IMR-90 (cell line): Measurements from ENCODE around the gene SEH1L. TPM values are rescaled to one million over a fixed set of nuclear protein-coding genes. Genes with fewer than 3 reads are reported as not detected.

ENCODE experiments used
- ATAC-seq: fragments of 200-7000 bp; cut with Tn5 transposase; 2 replicates; pipeline ENCODE4 v1.9.1; 2020; ENCODE audit warnings: low read depth, mild to moderate bottlenecking, moderate library complexity
- BruUV-seq: library from RNA; stranded (reverse); fragments of 400-500 nt; replicated peaks from 2 replicates; lab custom pipeline; 2021; lab: Mats Ljungman, UMichigan
- CTCF ChIA-PET: fragments of 300-600 bp; formaldehyde crosslinking; extraction: SDS; loops from one replicate; lab custom pipeline; 2021; ENCODE audit warnings: antibody characterized with exemption; lab: Yijun Ruan, JAX
- POLR2A ChIA-PET: fragments of 300-600 bp; sonication (Branson Sonifier 250); formaldehyde crosslinking; loops from one replicate; lab custom pipeline; 2022; ENCODE audit warnings: antibody characterized with exemption; ENCODE audit not compliant: unreplicated experiment; lab: Charles Lee
- DNase-seq: peaks from one replicate; pipeline ENCODE4 v3.0.0; 2013
- H2AFZ ChIP-seq: replicated peaks from 2 replicates; pipeline ENCODE3; 2013; ENCODE audit warnings: low read length, mild to moderate bottlenecking; ENCODE audit not compliant: poor library complexity
- H2AK5ac ChIP-seq: 2 replicates; pipeline ENCODE4 v1.6.1; 2013; ENCODE audit warnings: low read depth, low read length, inconsistent platforms
- H2AK9ac ChIP-seq: replicated peaks from 2 replicates; pipeline ENCODE3; 2013; ENCODE audit warnings: mild to moderate bottlenecking, low read depth, low read length, moderate library complexity; ENCODE audit not compliant: poor library complexity
- H2BK120ac ChIP-seq: 2 replicates; pipeline ENCODE4 v1.6.1; 2013; ENCODE audit warnings: low read depth, low read length, inconsistent platforms
- H2BK15ac ChIP-seq: 3 replicates; pipeline ENCODE4 v1.6.1; 2013; ENCODE audit warnings: low read depth, low read length, inconsistent platforms
- H2BK20ac ChIP-seq: 2 replicates; pipeline ENCODE4 v1.6.1; 2013; ENCODE audit warnings: low read depth, mild to moderate bottlenecking, inconsistent platforms, low read length, moderate library complexity
- H2BK5ac ChIP-seq: 2 replicates; pipeline ENCODE4 v1.6.1; 2013; ENCODE audit warnings: mild to moderate bottlenecking, low read depth, low read length, inconsistent platforms; ENCODE audit not compliant: poor library complexity, severe bottlenecking
- H3K14ac ChIP-seq: replicated peaks from 2 replicates; pipeline ENCODE4 v1.6.1; 2013; ENCODE audit warnings: low read depth, low read length, inconsistent platforms
- H3K18ac ChIP-seq: 2 replicates; pipeline ENCODE4 v1.6.1; 2013; ENCODE audit warnings: low read depth, low read length, control low read depth
- H3K23ac ChIP-seq: 2 replicates; pipeline ENCODE4 v1.6.1; 2013; ENCODE audit warnings: low read depth, low read length, inconsistent platforms
- H3K27ac ChIP-seq: 2 replicates; pipeline ENCODE4 v1.5.1; 2013; ENCODE audit warnings: mild to moderate bottlenecking, control low read depth, low read length; ENCODE audit not compliant: insufficient read depth
- H3K27me3 ChIP-seq: 2 replicates; pipeline ENCODE4 v1.6.1; 2013; ENCODE audit warnings: low read length; ENCODE audit not compliant: control insufficient read depth, insufficient read depth
- H3K36me3 ChIP-seq: 2 replicates; pipeline ENCODE4 v1.6.1; 2013; ENCODE audit warnings: low read length, mixed read lengths; ENCODE audit not compliant: control insufficient read depth, insufficient read depth
- H3K4ac ChIP-seq: 2 replicates; pipeline ENCODE4 v1.6.1; 2013; ENCODE audit warnings: low read depth, low read length, inconsistent platforms
- H3K4me1 ChIP-seq: 2 replicates; pipeline ENCODE4 v1.6.1; 2013; ENCODE audit warnings: low read length, mixed read lengths; ENCODE audit not compliant: control insufficient read depth, insufficient read depth
- H3K4me2 ChIP-seq: 2 replicates; pipeline ENCODE4 v1.6.1; 2013; ENCODE audit warnings: low read depth, mild to moderate bottlenecking, control low read depth, low read length, moderate library complexity
- H3K4me3 ChIP-seq: 2 replicates; pipeline ENCODE4 v1.5.1; 2013; ENCODE audit warnings: low read depth, mild to moderate bottlenecking, control low read depth, low read length, moderate library complexity; ENCODE audit not compliant: insufficient read depth
- H3K56ac ChIP-seq: 2 replicates; pipeline ENCODE4 v1.6.1; 2013; ENCODE audit warnings: low read length, inconsistent platforms; ENCODE audit not compliant: insufficient read depth; ENCODE audit errors: extremely low read depth
- H3K79me1 ChIP-seq, 2 experiments: 2 replicates each; pipeline ENCODE4 v1.6.1; 2013; ENCODE audit warnings: low read length in 2 of 2, inconsistent platforms in 1 of 2, low read depth in 1 of 2
- H3K9ac ChIP-seq: 2 replicates; pipeline ENCODE4 v1.6.1; 2013; ENCODE audit warnings: low read depth, low read length, control low read depth
- H3K9me1 ChIP-seq: 2 replicates; pipeline ENCODE4 v1.6.1; 2013; ENCODE audit warnings: low read length, inconsistent platforms; ENCODE audit not compliant: insufficient read depth
- H3K9me3 ChIP-seq: 2 replicates; pipeline ENCODE4 v1.6.1; 2013; ENCODE audit warnings: low read length; ENCODE audit not compliant: control insufficient read depth, insufficient read depth
- H4K20me1 ChIP-seq: 2 replicates; pipeline ENCODE4 v1.6.1; 2013; ENCODE audit warnings: low read length, inconsistent platforms; ENCODE audit not compliant: insufficient read depth
- H4K5ac ChIP-seq: 2 replicates; pipeline ENCODE4 v1.6.1; 2013; ENCODE audit warnings: mild to moderate bottlenecking, low read depth, low read length, control low read depth
- H4K8ac ChIP-seq, 2 experiments: 2 replicates each; pipeline ENCODE4 v1.6.1; 2013; ENCODE audit warnings: low read depth in 2 of 2, low read length in 2 of 2, control low read depth in 1 of 2, inconsistent platforms in 1 of 2
- H4K91ac ChIP-seq: 2 replicates; pipeline ENCODE4 v1.6.1; 2013; ENCODE audit warnings: low read depth, low read length, inconsistent platforms; ENCODE audit not compliant: insufficient read depth
- SMC3 ChIP-seq: fragments of 150-350 bp; IDR thresholded peaks from 2 replicates; pipeline ENCODE4 v1.6.1; 2016; ENCODE audit warnings: low read depth, mild to moderate bottlenecking, antibody characterized with exemption, low read length, moderate library complexity
- dilution Hi-C: fragments of 300-500 bp; cut with HindIII; formaldehyde crosslinking; loops from one replicate; pipeline ENCODE4 v1.14.3; 2018; ENCODE audit warnings: low sequenced_read_pairs; ENCODE audit not compliant: unreplicated experiment
- in situ Hi-C: fragments of 300-500 bp; cut with MboI; formaldehyde crosslinking; loops from 3 replicates; pipeline ENCODE4 v1.14.3; 2019; ENCODE audit warnings: low sequenced_read_pairs, inconsistent platforms, mixed read lengths
- intact Hi-C: fragments of 100-400 bp; cut with micrococcal nuclease; formaldehyde crosslinking; loops from 2 replicates; pipeline ENCODE4 v1.10.0; 2022
- polyA plus RNA-seq, 3 experiments: library from polyadenylated mRNA; depleted of rRNA; stranded (reverse); fragments of >200 nt; gene quantifications; 2 replicates each; pipeline ENCODE4 v1.2.3, GENCODE V29; 2012; ENCODE audit warnings: low replicate concordance in 1 of 3
- total RNA-seq: library from RNA; depleted of rRNA; stranded (reverse); fragments of >200 nt; gene quantifications from 2 replicates; pipeline ENCODE4 v1.2.3, GENCODE V29; 2012
- TF ChIP-seq, protein P1 (sequence below): fragments of 150-350 bp; IDR thresholded peaks from 2 replicates; pipeline ENCODE4 v1.6.1; 2017; ENCODE audit warnings: mild to moderate bottlenecking, antibody characterized with exemption, low read length, low read depth

SEH1L gene
- total and polyA plus RNA-seq, 2 of the 4 experiments (the other 2 are of a cell fraction), result 27.6 to 45.5 TPM

GRCh38 chr18:13022644-13023043 lies 74.8 kb downstream of the SEH1L start:
- no peak for ATAC-seq
- Histone ChIP-seq H3K4me1 (peaks cover 2% of the 10 kb centered on the region; the same call in 1 of the 2 replicates), H3K9me1 (0 out of 2 replicates have a peak, but pooled peaks cover 3% of the 10 kb centered on the region), H3K14ac (no peak overlapping the region), H3K18ac (no peak overlapping the region), H3K79me1 (peaks cover 14 to 27% of the 10 kb centered on the region in 2 experiments; a peak in 3 of 4 replicates), H2BK20ac (no peak overlapping the region), H4K91ac (no peak overlapping the region), H3K9ac (no peak overlapping the region), H4K8ac (no peak overlapping the region), H3K56ac (no peak overlapping the region), H2BK5ac (no peak overlapping the region), H2BK15ac (no peak overlapping the region), H2AFZ (no peak overlapping the region), H3K4ac (no peak overlapping the region), H3K23ac (no peak overlapping the region), H4K20me1 (no peaks in the 10 kb centered on the region), H3K27me3 (no peaks in the 10 kb centered on the region), H3K27ac (no peak overlapping the region), H3K9me3 (peaks cover 3% of the 10 kb centered on the region; the same call in 1 of the 2 replicates), H3K4me3 (no peak overlapping the region), H3K4me2 (no peak overlapping the region), H4K5ac (no peak overlapping the region), H2AK9ac (no peak overlapping the region), H2BK120ac (no peak overlapping the region), H3K36me3 (peaks cover 11% of the 10 kb centered on the region), H2AK5ac (no peak overlapping the region)
- TF ChIP-seq, protein P1, sequence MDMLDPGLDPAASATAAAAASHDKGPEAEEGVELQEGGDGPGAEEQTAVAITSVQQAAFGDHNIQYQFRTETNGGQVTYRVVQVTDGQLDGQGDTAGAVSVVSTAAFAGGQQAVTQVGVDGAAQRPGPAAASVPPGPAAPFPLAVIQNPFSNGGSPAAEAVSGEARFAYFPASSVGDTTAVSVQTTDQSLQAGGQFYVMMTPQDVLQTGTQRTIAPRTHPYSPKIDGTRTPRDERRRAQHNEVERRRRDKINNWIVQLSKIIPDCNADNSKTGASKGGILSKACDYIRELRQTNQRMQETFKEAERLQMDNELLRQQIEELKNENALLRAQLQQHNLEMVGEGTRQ, result no peak
- no peak for TF ChIP-seq SMC3
- ChIA-PET CTCF (no interaction called here), POLR2A (no interaction called here)
- DNase-seq, result no peak
- BruUV-seq, result no TSS peak
- in situ Hi-C loops, result loop anchor here (25.0 kb wide), 1 partner anchor 615 kb away; no protein-coding TSS in a partner anchor
- dilution Hi-C loops, result no loop called here
- intact Hi-C loops, result no loop called here
